ENCODE data around the gene KCNT1.

- TF ChIP-seq CTCF (IDR thresholded peaks at IDR 0.05), result no peak
- TF ChIP-seq POLR2A (IDR thresholded peaks at IDR 0.05), result no peak
These were observed 55.4 kb downstream of the KCNT1 start for GRCh38 chr9:135757356-135757755.

Data from esophagus squamous epithelium (tissue), 4 donors.